ENCODE results near the gene NUMA1.

The NUMA1 gene

GRCh38 chr11:72014761-72015320 is 65.5 kb downstream of the NUMA1 start:
- no peak for DNase-seq

GRCh38 chr11:72013765-72014711 is 66.3 kb downstream of the NUMA1 start:
- no peak for DNase-seq

DNA sequence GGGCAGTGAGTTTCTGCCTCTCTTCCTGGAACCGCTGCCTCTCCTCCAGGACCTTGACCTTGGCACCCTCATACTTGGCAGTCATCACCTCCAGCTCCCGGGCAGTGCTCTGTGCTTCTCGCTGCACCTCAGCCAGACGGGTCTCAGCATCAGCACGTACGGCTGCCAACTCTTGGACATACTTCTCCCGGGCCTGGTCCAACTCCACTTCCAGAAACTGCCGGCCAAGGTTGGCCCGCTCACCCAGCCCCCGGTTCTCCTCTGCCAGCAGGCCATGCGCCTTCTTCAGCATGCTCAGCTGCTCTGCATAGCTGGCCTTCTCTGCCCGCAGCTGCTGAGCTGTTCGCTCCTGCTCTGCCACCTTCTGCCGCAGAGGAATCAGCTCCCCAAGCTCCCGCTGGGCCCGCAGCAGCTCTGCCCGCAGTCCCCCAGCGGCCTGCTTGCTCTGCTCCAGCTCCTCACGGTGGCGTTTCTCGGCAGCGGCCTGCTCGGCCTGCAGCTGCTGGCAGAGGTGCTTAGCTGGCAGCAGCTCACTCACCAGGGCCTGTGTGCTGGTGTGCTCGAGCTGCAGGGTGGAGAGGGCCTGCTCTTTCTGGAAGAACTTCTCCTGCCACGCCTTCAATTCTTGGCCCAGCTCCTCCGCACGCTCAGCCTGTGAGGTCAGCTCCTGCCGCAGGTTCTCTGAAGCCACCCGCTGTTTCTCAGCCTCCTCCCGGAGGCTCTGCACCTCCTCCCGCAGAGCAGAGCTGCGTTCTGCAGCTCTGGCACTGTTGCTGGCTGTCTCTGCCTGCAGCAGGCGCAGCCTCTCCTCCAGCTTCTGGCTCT is 67.2 kb downstream of the NUMA1 start:
- no peak for DNase-seq

DNA sequence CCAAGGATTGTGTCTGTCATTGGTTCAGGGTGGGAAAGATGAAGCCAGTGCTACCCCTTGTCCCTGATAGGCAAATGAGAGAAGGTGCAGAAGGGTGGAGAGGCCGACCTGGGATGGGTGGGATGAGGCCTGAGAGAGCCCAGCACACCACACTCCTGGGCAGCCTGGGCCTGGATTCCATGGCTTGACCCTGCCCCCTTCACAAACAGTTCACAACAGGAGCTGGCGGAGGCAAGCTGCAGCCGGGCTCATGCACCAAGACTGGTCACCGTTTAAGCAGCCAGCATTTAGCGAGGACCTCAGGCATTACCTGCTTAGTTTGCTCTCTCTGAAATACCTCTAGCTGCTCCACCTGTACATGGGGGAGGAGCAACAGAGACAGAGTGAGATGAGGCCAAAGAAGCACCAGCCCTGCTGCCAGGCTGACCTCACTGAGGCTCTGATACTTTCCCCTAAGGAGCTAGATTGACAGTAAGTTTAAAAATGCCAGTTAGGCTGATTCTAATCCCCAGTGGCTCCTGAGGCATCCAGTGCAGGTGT is 68.2 kb downstream of the NUMA1 start:
- DNase-seq: no peak

DNA sequence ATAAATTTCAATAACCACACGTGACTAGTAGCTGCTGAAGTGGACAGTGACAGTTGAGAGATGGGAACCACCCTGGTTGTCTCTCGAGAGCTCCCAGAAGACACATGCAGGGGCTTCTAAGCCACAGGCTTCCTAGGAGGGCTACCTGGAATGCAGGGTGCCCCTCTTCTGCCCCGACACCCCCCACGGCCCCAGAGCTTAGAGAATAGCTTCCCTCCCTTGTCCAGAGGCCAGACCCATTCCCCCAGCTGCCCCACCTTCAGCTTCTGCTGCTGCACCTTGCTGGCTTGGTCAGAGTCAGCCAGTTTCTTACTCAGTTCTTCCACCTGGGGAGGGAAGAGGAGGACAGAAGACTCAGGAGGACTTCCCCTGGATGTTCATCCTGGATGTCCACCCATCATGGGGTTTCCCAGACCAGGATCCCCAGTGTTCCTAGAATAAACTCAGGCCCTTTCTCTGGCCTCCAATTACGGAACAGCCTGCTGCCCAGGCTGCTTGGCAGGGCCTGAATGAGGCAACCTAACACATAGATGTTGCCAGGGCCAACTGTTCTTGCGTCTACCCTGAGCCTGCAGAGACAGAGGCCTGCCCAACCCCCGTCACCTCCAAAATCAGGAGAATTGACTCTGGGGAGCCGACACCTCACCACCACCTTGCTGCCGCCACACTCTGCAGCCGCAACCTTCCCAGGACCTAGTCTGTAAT is 69.7 kb downstream of the NUMA1 start:
- no peak for DNase-seq

GRCh38 chr11:72009156-72009555 is 71.2 kb downstream of the NUMA1 start:
- DNase-seq: no peak

DNA sequence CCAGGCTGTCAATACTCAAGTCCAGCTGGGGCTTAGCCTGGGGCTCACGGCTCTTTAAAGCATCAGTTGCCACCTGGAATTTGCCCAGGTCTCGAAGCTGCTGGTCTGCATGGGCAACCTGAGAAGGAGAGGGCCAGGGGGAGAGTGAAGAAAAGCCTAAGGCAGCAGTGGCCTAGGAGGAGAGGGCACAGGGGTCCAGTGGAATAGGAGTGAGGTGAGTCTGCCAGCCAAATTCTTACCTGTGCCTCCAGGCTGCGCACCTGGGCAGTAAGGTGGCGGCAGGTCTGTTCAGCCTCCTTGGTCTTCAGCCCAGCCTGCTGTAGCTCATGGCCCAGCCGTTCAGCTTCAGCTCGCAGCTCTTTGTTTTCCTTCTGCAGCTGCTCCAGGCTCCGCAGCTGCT is 71.6 kb downstream of the NUMA1 start:
- DNase-seq: no peak

DNA sequence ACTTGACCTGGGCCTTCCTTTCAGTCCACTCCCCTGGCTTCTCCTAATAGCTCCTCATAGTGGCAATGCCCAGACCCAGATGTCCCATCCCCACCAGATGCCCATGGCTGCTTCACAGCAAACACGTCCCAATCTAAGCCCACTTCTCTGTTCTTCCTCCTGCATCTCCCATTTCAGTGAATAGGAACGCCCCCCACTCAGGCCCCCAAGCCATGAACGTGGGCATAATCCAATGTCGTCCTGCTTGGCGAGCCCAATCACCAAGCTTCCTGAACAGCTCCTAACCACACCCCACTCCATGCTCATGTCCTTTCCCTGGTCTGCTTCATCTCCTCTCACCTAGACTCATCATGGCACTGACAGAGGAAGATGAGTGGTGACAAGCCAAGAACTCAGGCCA is 72.8 kb downstream of the NUMA1 start:
- DNase-seq: no peak

DNA sequence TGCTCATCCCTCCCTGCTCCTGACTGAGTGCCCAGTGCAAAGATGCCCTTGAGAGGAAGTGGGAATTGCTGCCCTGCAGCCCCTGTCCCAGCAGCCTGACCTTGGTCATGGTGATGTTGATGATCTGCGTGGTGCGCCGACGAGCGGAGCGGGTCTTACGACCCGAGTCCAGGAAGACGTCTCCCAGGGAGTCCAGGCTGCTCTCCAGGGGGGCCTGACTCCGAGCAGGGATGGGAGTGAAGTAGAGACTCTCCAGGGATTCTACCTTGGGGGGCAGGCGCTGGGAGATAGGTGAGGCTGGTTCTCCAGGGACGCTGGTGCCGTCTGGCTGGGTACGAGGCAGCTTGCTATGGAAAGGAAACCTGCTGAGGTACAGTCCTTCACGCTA is 73.3 kb downstream of the NUMA1 start:
- no peak for DNase-seq

GRCh38 chr11:72006309-72007088 is 73.8 kb downstream of the NUMA1 start:
- DNase-seq: no peak

GRCh38 chr11:72005347-72006260 is 74.7 kb downstream of the NUMA1 start:
- no peak for DNase-seq

GRCh38 chr11:72004515-72005346 is 75.6 kb downstream of the NUMA1 start:
- DNase-seq: no peak

GRCh38 chr11:72003776-72004171 is 76.6 kb downstream of the NUMA1 start:
- no peak for DNase-seq

GRCh38 chr11:72002841-72003775 is 77.2 kb downstream of the NUMA1 start:
- DNase-seq: no peak

DNA sequence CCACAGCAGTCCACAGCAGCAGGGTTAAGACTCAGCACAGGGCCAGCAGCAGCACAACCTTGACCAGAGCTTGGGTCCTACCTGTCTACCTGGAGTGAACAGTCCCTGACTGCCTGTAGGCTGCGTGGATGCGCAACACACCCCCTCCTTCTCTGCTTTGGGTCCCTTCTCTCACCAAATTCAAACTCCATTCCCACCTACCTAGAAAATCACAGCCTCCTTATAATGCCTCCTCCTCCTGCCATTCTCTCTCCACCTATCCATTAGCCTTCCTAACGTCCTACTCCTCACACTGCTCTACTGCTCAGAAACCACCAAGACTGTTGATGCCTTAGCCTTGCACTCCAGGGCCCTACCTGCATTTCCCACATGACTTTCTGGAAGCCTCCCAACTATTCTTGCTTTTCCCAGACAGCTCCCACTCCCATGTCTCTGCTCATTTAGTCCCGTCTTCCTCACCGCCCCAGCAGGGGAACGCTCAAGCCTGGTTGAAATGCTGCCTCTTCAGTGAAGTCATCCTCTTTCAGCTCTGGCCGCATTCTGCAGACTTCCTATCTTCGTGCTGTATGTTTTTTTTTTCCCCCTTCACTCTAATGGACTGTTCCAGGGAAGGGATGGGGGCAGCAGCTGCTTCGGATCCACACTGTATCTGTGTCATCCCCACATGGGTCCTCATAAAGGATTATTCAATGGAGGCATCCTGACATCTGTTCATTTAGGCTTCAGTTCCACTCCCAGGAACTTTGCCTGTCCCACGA is 78.3 kb downstream of the NUMA1 start:
- peak; percentile 49 for DNase-seq

GRCh38 chr11:72001285-72001684 is 79.1 kb downstream of the NUMA1 start:
- no peak for DNase-seq

- no peak for DNase-seq
Measured at GRCh38 chr11:72000202-72000867, 80.0 kb downstream of the NUMA1 start.
